GM19397 (cell line): Measurements from ENCODE around the gene SH2D3C.

ENCODE experiments used
- ATAC-seq: cut with Tn5 transposase; IDR thresholded peaks from one replicate; pipeline ENCODE4 v1.9.1; 2021; ENCODE audit warnings: mild to moderate bottlenecking, moderate library complexity; ENCODE audit not compliant: unreplicated experiment

SH2D3C gene, protein sequence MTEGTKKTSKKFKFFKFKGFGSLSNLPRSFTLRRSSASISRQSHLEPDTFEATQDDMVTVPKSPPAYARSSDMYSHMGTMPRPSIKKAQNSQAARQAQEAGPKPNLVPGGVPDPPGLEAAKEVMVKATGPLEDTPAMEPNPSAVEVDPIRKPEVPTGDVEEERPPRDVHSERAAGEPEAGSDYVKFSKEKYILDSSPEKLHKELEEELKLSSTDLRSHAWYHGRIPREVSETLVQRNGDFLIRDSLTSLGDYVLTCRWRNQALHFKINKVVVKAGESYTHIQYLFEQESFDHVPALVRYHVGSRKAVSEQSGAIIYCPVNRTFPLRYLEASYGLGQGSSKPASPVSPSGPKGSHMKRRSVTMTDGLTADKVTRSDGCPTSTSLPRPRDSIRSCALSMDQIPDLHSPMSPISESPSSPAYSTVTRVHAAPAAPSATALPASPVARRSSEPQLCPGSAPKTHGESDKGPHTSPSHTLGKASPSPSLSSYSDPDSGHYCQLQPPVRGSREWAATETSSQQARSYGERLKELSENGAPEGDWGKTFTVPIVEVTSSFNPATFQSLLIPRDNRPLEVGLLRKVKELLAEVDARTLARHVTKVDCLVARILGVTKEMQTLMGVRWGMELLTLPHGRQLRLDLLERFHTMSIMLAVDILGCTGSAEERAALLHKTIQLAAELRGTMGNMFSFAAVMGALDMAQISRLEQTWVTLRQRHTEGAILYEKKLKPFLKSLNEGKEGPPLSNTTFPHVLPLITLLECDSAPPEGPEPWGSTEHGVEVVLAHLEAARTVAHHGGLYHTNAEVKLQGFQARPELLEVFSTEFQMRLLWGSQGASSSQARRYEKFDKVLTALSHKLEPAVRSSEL

GRCh38 chr9:127778280-127779135, at the start of gene SH2D3C:
TSS of gene SH2D3C (minus strand) at chr9:127778666. CDS start at chr9:127778627, 39 bp downstream.
- ATAC-seq: peak; percentile 37

GRCh38 chr9:127826253-127826913, 47.9 kb upstream of the SH2D3C start:
- ATAC-seq: no peak

DNA sequence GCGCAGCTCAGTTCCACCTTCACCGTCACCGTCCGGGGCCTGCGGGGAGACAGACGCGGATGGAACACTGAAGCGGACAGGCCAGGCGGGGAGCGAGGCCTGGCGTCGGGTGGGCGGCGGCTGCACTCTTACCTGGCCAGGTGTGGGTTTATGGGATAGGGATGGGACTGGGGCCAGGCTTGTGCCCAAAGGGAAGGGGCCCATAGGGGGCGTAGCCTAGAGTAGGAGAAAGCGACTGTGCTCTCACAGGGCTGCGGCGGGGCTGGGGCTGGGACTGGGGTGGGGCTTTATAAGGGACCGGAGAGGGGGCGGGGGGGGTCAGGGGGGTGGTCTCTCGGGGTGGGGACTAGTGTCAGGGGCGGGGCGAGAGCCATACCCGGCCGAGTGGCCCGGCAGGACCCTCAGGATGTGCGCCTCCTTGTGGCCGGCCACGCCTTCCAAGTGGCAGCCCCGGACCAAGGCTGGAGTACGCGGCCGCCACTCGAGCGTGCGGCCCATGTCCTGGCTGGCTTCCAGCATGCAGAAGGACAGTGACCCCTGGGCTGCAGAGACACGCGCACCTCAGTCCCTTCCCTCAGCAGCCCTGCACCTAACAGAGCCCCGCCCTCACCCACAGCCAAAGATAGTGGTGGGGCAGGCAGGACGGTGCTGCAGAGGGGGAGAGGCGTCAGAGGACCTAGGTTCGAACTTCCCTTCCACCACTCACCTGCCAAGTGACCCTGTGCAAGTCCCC, 47.0 kb upstream of the SH2D3C start:
- no peak for ATAC-seq

- ATAC-seq: no peak
Measured at GRCh38 chr9:127822108-127822507, 43.6 kb upstream of the SH2D3C start.

DNA sequence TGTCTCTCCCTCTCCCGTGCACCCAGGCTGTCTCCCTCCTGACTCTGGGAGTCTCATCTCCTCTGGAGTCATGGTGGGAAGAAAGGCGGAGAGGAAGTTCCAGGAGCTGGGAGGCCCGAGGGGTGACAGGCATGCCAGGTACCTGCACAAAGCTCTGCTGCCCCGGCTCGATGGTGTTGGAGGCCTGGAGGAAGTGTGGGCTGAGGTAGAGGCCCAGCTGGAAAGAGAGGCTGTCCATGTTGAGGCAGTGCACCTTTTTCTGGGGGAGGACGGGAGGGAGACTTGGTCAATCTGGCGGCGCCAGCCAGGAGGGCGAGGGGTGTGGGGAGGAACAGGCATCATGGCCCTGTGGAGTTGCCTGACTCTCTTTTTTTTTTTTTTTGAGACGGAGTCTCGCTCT, 40.1 kb upstream of the SH2D3C start:
- ATAC-seq: no peak

GRCh38 chr9:127817881-127818434, 39.5 kb upstream of the SH2D3C start:
- ATAC-seq: no peak

GRCh38 chr9:127816728-127817127, 38.3 kb upstream of the SH2D3C start:
- no peak for ATAC-seq

GRCh38 chr9:127816362-127816725, 37.9 kb upstream of the SH2D3C start:
- no peak for ATAC-seq

DNA sequence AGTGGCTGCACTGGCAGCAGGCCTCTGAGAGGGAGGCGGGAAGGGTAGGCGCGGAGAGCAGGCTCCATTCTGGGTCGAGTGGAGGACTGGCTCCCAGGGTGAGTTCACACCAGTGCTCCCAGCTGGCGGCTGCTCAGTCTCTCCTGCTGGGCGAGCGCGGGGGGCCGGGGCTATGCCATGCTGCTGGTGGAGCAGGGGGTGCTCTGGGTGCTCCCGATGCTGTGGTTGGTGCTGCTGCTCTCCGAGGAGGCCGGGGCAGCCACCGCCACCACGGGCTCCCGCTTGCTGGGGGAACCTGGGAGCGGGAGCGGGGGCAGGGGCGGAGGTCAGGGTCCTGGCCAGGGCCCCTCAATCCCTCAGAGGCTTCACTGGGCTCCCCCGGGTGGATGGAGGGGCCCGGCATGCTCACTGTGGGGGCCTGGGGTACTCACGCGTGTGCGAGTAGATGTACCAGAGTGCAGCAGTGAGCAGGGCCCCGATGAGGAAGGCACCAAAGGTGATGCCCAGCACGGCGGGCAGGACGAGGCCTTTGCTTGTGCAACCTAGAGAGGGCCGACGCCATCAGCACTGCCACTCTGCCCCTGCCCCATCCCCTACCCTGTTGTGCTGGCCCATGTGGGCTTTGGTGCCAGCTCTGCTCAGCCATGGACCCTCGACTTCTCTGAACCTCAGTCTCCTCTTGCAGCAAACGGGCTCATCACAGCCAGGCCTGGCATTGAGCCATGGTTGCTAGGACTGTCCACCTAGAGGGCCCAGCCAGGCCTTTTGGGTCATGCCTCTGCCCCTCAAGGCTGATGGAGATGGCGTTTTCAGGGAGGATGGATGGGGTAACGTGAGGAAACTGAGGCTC, 37.3 kb upstream of the SH2D3C start:
- ATAC-seq: no peak

GRCh38 chr9:127814619-127815511, 36.4 kb upstream of the SH2D3C start:
- ATAC-seq: no peak

GRCh38 chr9:127813686-127814226, 35.3 kb upstream of the SH2D3C start:
- ATAC-seq: no peak

DNA sequence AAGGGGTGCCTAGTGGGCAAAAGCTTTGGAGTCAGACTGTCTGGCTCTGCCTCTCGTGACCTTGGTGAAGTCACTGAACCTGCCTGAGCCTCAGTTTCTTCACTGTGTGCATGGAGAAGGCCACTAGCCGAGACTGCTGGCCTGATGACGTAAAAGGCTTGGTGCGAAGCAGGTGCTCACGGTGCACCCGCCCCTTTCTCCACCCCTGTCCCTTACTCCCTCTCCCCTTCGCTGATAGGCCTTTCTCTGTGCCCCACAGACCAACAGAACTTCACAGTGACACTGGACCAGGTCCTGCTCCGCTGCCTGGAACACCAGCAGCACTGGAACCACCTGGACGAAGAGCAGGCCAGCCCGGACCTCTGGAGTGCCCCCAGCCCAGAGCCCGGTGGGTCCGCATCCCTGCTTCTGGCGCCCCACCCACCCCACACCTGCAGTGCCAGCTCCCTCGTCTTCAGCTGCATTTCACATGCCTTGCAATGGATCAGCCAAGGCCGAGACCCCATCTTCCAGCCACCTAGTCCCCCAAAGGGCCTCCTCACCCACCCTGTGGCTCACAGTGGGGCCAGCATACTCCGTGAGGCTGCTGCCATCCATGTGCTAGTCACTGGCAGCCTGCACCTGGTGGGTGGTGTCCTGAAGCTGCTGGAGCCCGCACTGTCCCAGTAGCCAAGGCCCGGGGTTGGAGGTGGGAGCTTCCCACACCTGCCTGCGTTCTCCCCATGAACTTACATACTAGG, 34.6 kb upstream of the SH2D3C start:
- no peak for ATAC-seq

GRCh38 chr9:127812011-127812410, 33.5 kb upstream of the SH2D3C start:
- ATAC-seq: no peak

DNA sequence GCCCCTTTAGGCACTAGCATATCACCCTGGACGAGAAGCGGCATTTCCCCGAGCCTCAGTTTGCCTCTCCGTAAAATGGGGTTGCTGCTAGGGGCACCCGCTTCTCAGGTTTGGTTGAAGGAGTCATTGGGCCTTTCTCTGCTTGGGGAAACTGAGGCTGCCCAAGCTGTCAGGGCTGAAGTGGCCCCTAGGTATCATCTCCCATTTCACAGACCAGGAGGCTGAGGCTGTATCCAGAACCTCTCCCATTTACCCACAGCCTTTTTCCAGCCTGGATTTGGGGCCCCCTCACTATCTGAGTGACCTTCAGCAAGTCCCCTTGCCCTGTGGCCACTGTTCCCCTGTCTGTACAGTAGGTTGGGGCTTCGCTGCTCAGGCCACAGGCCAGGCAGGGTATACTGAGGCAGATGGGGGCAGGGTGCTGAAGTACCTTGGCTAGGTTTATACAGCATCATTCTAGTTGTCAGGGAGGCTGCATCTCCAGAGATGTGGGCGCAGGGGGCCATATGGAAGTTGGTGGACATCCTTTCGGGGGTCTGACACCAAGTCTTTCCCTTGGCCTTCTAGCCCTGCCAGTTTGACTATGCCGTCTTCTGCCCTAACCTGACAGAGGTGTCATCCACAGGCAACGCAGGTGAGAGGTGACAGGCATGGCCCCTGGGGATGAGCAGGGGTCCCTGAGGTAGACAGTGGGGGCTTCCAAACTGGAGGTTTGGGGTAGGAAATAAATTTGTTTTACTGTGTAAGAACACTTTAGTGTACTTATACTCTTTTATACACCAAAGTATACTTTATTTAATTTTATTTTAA, 32.1 kb upstream of the SH2D3C start:
- ATAC-seq: no peak

- no peak for ATAC-seq
Measured at GRCh38 chr9:127809540-127810377, 31.3 kb upstream of the SH2D3C start.
